Neuronal stem cell (in vitro differentiated cells): ENCODE data around the gene GARS1.

Experiments used
- DNase-seq: peaks from one replicate; pipeline ENCODE4 v3.0.0-alpha.2; 2013; ENCODE audit warnings: low spot score
- H2AFZ ChIP-seq: one replicate; pipeline ENCODE4 v1.6.1; 2013; ENCODE audit warnings: mild to moderate bottlenecking, low read length, inconsistent platforms
- H2AK5ac ChIP-seq: 2 replicates; pipeline ENCODE4 v1.6.1; 2013; ENCODE audit warnings: low read depth, mild to moderate bottlenecking, inconsistent platforms, low read length, moderate library complexity, mixed read lengths
- H2BK120ac ChIP-seq: 2 replicates; pipeline ENCODE4 v1.6.1; 2013; ENCODE audit warnings: low read depth, mild to moderate bottlenecking, inconsistent platforms, low read length, moderate library complexity, mixed read lengths
- H2BK12ac ChIP-seq: one replicate; pipeline ENCODE4 v1.6.1; 2013; ENCODE audit warnings: low read length, inconsistent platforms
- H2BK15ac ChIP-seq: 2 replicates; pipeline ENCODE4 v1.6.1; 2013; ENCODE audit warnings: mild to moderate bottlenecking, low read length, inconsistent platforms, mixed read lengths
- H2BK5ac ChIP-seq: one replicate; pipeline ENCODE4 v1.6.1; 2013; ENCODE audit warnings: inconsistent platforms, mild to moderate bottlenecking, low read length, moderate library complexity
- H3K14ac ChIP-seq: one replicate; pipeline ENCODE4 v1.6.1; 2013; ENCODE audit warnings: low read length, inconsistent platforms
- H3K18ac ChIP-seq: 2 replicates; pipeline ENCODE4 v1.6.1; 2013; ENCODE audit warnings: low read length, inconsistent platforms
- H3K23ac ChIP-seq: 2 replicates; pipeline ENCODE4 v1.6.1; 2013; ENCODE audit warnings: low read depth, mild to moderate bottlenecking, mixed read lengths, low read length, inconsistent platforms; ENCODE audit not compliant: poor library complexity
- H3K27ac ChIP-seq: replicated peaks from 3 replicates; pipeline ENCODE4 v1.5.1; 2013; ENCODE audit warnings: low read length, inconsistent platforms
- H3K27me3 ChIP-seq, 3 experiments: 2 replicates each; pipeline ENCODE4 v1.6.1; 2013; ENCODE audit warnings: low read length in 3 of 3, mild to moderate bottlenecking in 2 of 3, inconsistent platforms in 1 of 3, low read depth in 1 of 3, mixed read lengths in 1 of 3, moderate library complexity in 1 of 3; ENCODE audit not compliant: control insufficient read depth in 3 of 3, insufficient read depth in 3 of 3
- H3K36me3 ChIP-seq, 2 donors: replicated peaks in 1 of 2; 2 replicates each; pipeline ENCODE4 v1.6.1; 2013; ENCODE audit warnings: low read length in 2 of 2; ENCODE audit not compliant: control insufficient read depth in 2 of 2, insufficient read depth in 2 of 2
- H3K4ac ChIP-seq: 2 replicates; pipeline ENCODE4 v1.6.1; 2013; ENCODE audit warnings: inconsistent platforms, mild to moderate bottlenecking, low read length, moderate library complexity
- H3K4me1 ChIP-seq, 2 donors: 1 replicate in 1 of 2; 2 replicates in 1 of 2; pipeline ENCODE4 v1.6.1; 2013; ENCODE audit warnings: low read length in 2 of 2, low read depth in 1 of 2; ENCODE audit not compliant: control insufficient read depth in 2 of 2, insufficient read depth in 1 of 2
- H3K4me2 ChIP-seq: one replicate; pipeline ENCODE4 v1.6.1; 2013; ENCODE audit warnings: mild to moderate bottlenecking, low read length, inconsistent platforms; ENCODE audit not compliant: insufficient read depth, poor library complexity, severe bottlenecking
- H3K4me3 ChIP-seq, 2 donors: 2 replicates each; pipeline ENCODE4 v1.5.1; 2013; ENCODE audit warnings: low read length in 2 of 2, mild to moderate bottlenecking in 2 of 2, inconsistent platforms in 1 of 2, moderate library complexity in 1 of 2
- H3K79me1 ChIP-seq: one replicate; pipeline ENCODE4 v1.6.1; 2013; ENCODE audit warnings: low read depth, mild to moderate bottlenecking, inconsistent platforms, low read length, moderate library complexity
- H3K9ac ChIP-seq: one replicate; pipeline ENCODE4 v1.6.1; 2013; ENCODE audit warnings: mild to moderate bottlenecking, low read depth, low read length, inconsistent platforms; ENCODE audit not compliant: poor library complexity
- H3K9me3 ChIP-seq, 2 donors: replicated peaks in 1 of 2; 2 replicates each; pipeline versions ENCODE3 to v1.6.1; 2013; ENCODE audit warnings: low read length in 2 of 2, mild to moderate bottlenecking in 2 of 2, inconsistent platforms in 1 of 2, low read depth in 1 of 2, mixed read lengths in 1 of 2, moderate library complexity in 1 of 2; ENCODE audit not compliant: control insufficient read depth in 2 of 2, insufficient read depth in 1 of 2
- H4K8ac ChIP-seq: one replicate; pipeline ENCODE4 v1.6.1; 2013; ENCODE audit warnings: low read depth, mild to moderate bottlenecking, inconsistent platforms, low read length, moderate library complexity
- H4K91ac ChIP-seq: one replicate; pipeline ENCODE4 v1.6.1; 2013; ENCODE audit warnings: low read length, low read depth, mild to moderate bottlenecking, inconsistent platforms; ENCODE audit not compliant: poor library complexity
- WGBS, 2 donors: extraction: QIAGEN DNeasy Blood & Tissue Kit; methylation state at CpG; one replicate each; pipeline ENCODE4 v1.1.7; 2013; ENCODE audit warnings: missing lambda C conversion rate in 2 of 2, mixed read lengths in 1 of 2; ENCODE audit not compliant: insufficient read length in 2 of 2, insufficient replicate concordance in 1 of 2; ENCODE audit errors: extremely low coverage in 2 of 2; 5-methylcytosine and 5-hydroxymethylcytosine counted together

The GARS1 gene

DNA sequence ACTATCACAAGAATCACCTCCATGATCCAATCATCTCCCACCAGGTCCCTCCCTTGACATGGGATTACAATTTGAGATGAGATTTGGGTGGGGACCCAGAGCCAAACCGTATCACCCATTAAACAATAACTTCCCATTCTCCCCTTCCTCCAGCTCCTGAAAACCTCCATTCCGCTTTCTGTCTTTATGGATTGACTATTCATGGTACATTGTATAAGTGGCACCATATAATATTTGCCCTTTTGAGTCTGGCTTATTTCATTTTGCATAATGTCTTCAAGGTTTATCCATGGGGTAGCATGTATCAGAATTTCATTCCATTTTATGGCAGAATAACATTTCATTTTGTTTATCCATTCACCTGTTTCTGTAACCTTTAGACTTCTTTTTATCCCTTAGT lies 39.2 kb upstream of the GARS1 start:
- Histone ChIP-seq H3K9ac (no peak overlapping the region), H3K36me3 (peaks cover 0 to 1% of the 10 kb centered on the region in 2 donors), H2BK15ac (no peak overlapping the region), H3K18ac (no peak overlapping the region), H2AK5ac (no peak overlapping the region), H3K14ac (no peak overlapping the region), H3K4me2 (no peak overlapping the region), H2BK120ac (no peak overlapping the region), H3K27ac (no peak overlapping the region), H2BK12ac (no peak overlapping the region), H3K4me1 (peaks cover 14 to 17% of the 10 kb centered on the region in 2 donors), H2AFZ (no peak overlapping the region), H3K23ac (no peak overlapping the region), H3K9me3 (peaks cover 0 to 9% of the 10 kb centered on the region in 2 donors), H3K4ac (no peak overlapping the region), H4K8ac (no peak overlapping the region), H3K27me3 (no peaks in the 10 kb centered on the region), H2BK5ac (no peak overlapping the region), H3K4me3 (no peak overlapping the region), H4K91ac (no peak overlapping the region), H3K79me1 (no peaks in the 10 kb centered on the region)
- no peak for DNase-seq
- no CpG with 5 or more reads among the region's 2 CpGs for WGBS, 2 donors

GRCh38 chr7:30556840-30557239 lies 37.8 kb upstream of the GARS1 start:
- Histone ChIP-seq H2BK12ac (no peak overlapping the region), H4K91ac (no peak overlapping the region), H3K79me1 (no peaks in the 10 kb centered on the region), H3K27ac (peak overlapping the region; percentile 76), H3K4ac (no peak overlapping the region), H3K27me3 (no peaks in the 10 kb centered on the region), H2BK15ac (no peak overlapping the region), H2AFZ (peak overlapping the region; percentile 16), H4K8ac (no peak overlapping the region), H3K14ac (no peak overlapping the region), H2AK5ac (no peak overlapping the region), H3K18ac (no peak overlapping the region), H3K23ac (no peak overlapping the region), H2BK120ac (no peak overlapping the region), H2BK5ac (peak overlapping the region; percentile 73), H3K9me3 (peaks cover 0 to 9% of the 10 kb centered on the region in 2 donors), H3K4me3 (no peak overlapping the region), H3K36me3 (peaks cover 0 to 9% of the 10 kb centered on the region in 2 donors), H3K4me1 (peaks cover 12 to 17% of the 10 kb centered on the region in 2 donors), H3K4me2 (no peak overlapping the region), H3K9ac (no peak overlapping the region)
- peak; percentile 62 for DNase-seq
- no CpG with 5 or more reads among the region's 6 CpGs for WGBS, 2 donors

DNA sequence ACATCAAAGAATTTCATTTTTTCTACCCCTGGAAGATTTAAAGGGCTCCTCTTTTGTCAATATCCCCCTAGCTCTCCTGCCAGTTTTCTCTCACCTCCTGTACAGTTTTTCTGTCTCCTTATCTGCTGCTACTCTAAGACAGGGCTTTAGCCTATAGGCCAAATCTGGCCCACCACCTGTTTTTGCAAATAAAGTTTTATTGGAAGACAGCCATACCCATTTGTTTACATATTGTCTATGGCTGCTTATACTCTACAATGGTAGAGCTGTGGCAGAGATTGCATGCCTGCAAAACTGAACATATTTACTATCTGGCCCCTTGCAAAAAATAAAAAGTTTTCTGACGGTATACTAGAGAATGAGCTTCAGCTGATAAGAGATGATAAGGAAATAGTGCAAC lies 37.4 kb upstream of the GARS1 start:
- Histone ChIP-seq H3K27me3 (no peaks in the 10 kb centered on the region), H2BK15ac (no peak overlapping the region), H3K23ac (no peak overlapping the region), H4K91ac (no peak overlapping the region), H4K8ac (no peak overlapping the region), H3K9ac (no peak overlapping the region), H3K18ac (no peak overlapping the region), H2AFZ (no peak overlapping the region), H3K36me3 (peaks cover 0 to 10% of the 10 kb centered on the region in 2 donors), H3K79me1 (no peaks in the 10 kb centered on the region), H2AK5ac (no peak overlapping the region), H3K4me3 (no peak overlapping the region), H3K4ac (no peak overlapping the region), H3K4me2 (no peak overlapping the region), H2BK5ac (no peak overlapping the region), H3K27ac (peak overlapping the region; percentile 76), H3K4me1 (peaks cover 12 to 17% of the 10 kb centered on the region in 2 donors), H3K9me3 (peaks cover 0 to 9% of the 10 kb centered on the region in 2 donors), H2BK12ac (no peak overlapping the region), H2BK120ac (no peak overlapping the region), H3K14ac (no peak overlapping the region)
- no peak for DNase-seq
- WGBS, 2 donors, result no CpG with 5 or more reads among the region's 1 CpG

GRCh38 chr7:30559611-30560010 lies 35.1 kb upstream of the GARS1 start:
- Histone ChIP-seq H3K4me1 (peaks cover 15 to 17% of the 10 kb centered on the region in 2 donors), H3K4ac (no peak overlapping the region), H3K23ac (no peak overlapping the region), H2BK120ac (no peak overlapping the region), H4K91ac (no peak overlapping the region), H3K9ac (no peak overlapping the region), H3K36me3 (peaks cover 0 to 25% of the 10 kb centered on the region in 2 donors), H3K14ac (no peak overlapping the region), H3K9me3 (peaks cover 0 to 5% of the 10 kb centered on the region in 2 donors), H3K4me2 (no peak overlapping the region), H2BK15ac (no peak overlapping the region), H3K18ac (peak overlapping the region; percentile 20), H3K27ac (no peak overlapping the region), H4K8ac (no peak overlapping the region), H3K4me3 (no peak overlapping the region), H3K79me1 (no peaks in the 10 kb centered on the region), H2AFZ (no peak overlapping the region), H2AK5ac (no peak overlapping the region), H2BK5ac (no peak overlapping the region), H2BK12ac (no peak overlapping the region), H3K27me3 (no peaks in the 10 kb centered on the region)
- WGBS, 2 donors, result no CpG with 5 or more reads among the region's 5 CpGs
- no peak for DNase-seq
